Thoracic aorta (tissue), 2 donors: Measurements from ENCODE around the gene GPC3. TPM values are rescaled to one million over a fixed set of nuclear protein-coding genes. Genes with fewer than 3 reads are reported as not detected.

ENCODE experiments used
- ATAC-seq: fragments of 150-250 bp; one replicate; pipeline ENCODE4 v1.8.0; 2017; ENCODE audit warnings: low read depth; ENCODE audit not compliant: insufficient number of reproducible peaks, low FRiP score
- DNase-seq: peaks from one replicate; pipeline ENCODE4 v3.0.0-alpha.2; 2020; ENCODE audit warnings: low spot score
- H3K27ac ChIP-seq, 2 donors: fragments of 200-600 bp; sonication (generic); 1 replicate in 1 of 2; 2 replicates in 1 of 2; pipeline ENCODE4 v1.5.1; 2016; ENCODE audit warnings: mild to moderate bottlenecking in 2 of 2, moderate library complexity in 2 of 2
- H3K27me3 ChIP-seq: fragments of 200-600 bp; sonication (generic); replicated peaks from 2 replicates; pipeline ENCODE4 v1.6.0; 2016; ENCODE audit warnings: mild to moderate bottlenecking; ENCODE audit not compliant: insufficient read depth
- H3K36me3 ChIP-seq: fragments of 200-600 bp; sonication (generic); one replicate; pipeline ENCODE4 v1.5.1; 2016
- H3K4me1 ChIP-seq, 2 donors: fragments of 200-600 bp; sonication (generic); 1 replicate in 1 of 2; 2 replicates in 1 of 2; pipeline versions ENCODE4 v1.5.1 to v1.6.0; 2016; ENCODE audit warnings: low read depth in 2 of 2, mild to moderate bottlenecking in 1 of 2; ENCODE audit not compliant: control insufficient read depth in 1 of 2
- H3K4me3 ChIP-seq: fragments of 200-600 bp; sonication (generic); 2 replicates; pipeline ENCODE4 v1.5.1; 2016; ENCODE audit warnings: mild to moderate bottlenecking
- H3K9me3 ChIP-seq: fragments of 200-600 bp; sonication (generic); 2 replicates; pipeline ENCODE4 v1.5.1; 2016
- CTCF ChIP-seq: fragments of 200-600 bp; sonication (generic); IDR thresholded peaks from one replicate; pipeline ENCODE4 v1.5.1; 2019; ENCODE audit warnings: antibody characterized with exemption
- total RNA-seq, 2 donors: library from RNA; depleted of rRNA; stranded (reverse); fragments of >200 nt; gene quantifications; one replicate each; pipeline versions ENCODE4 v1.1.0 to v1.2.3, GENCODE V29; 2016

GPC3 gene
- total RNA-seq, 2 donors from 2014 or later, result 2.6 to 5.6 TPM

- Histone ChIP-seq H3K9me3 (no peaks in the 10 kb centered on the region), H3K4me3 (no peak overlapping the region), H3K4me1 (no peaks in the 10 kb centered on the region), H3K27ac (no peak overlapping the region), H3K36me3 (no peaks in the 10 kb centered on the region), H3K27me3 (no peaks in the 10 kb centered on the region)
- ATAC-seq, result no peak
- TF ChIP-seq CTCF, result no peak
- DNase-seq, result no peak
Measured at GRCh38 chrX:133958997-133959688, 26.3 kb downstream of the GPC3 start.

- TF ChIP-seq CTCF, result no peak
- Histone ChIP-seq H3K9me3 (no peaks in the 10 kb centered on the region), H3K36me3 (no peaks in the 10 kb centered on the region), H3K27me3 (no peaks in the 10 kb centered on the region), H3K27ac (no peak overlapping the region), H3K4me3 (no peak overlapping the region), H3K4me1 (no peaks in the 10 kb centered on the region)
- ATAC-seq (no peak), DNase-seq (no peak)
Measured at GRCh38 chrX:133956570-133957340, 28.6 kb downstream of the GPC3 start.

- Histone ChIP-seq H3K27me3 (no peaks in the 10 kb centered on the region), H3K36me3 (no peaks in the 10 kb centered on the region)
Measured at GRCh38 chrX:133953785-133954355, 31.5 kb downstream of the GPC3 start.

GRCh38 chrX:133953078-133953477 is 32.3 kb downstream of the GPC3 start:
- ATAC-seq (no peak), DNase-seq (no peak)
- no peaks in the 10 kb centered on the region for H3K36me3 ChIP-seq
- no peak overlapping the region for H3K27ac ChIP-seq
- no peak for TF ChIP-seq CTCF
- H3K9me3 ChIP-seq, result no peaks in the 10 kb centered on the region
- H3K27me3 ChIP-seq, result no peaks in the 10 kb centered on the region
- H3K4me3 ChIP-seq, result no peak overlapping the region
- no peaks in the 10 kb centered on the region for H3K4me1 ChIP-seq

More at GRCh38 chrX:133953785-133954355, 31.5 kb downstream of the GPC3 start:
- H3K4me1 ChIP-seq, result no peaks in the 10 kb centered on the region
- no peak for TF ChIP-seq CTCF
- no peaks in the 10 kb centered on the region for H3K9me3 ChIP-seq
- no peak overlapping the region for H3K27ac ChIP-seq
- DNase-seq (no peak), ATAC-seq (no peak)
- H3K4me3 ChIP-seq, result no peak overlapping the region

DNA sequence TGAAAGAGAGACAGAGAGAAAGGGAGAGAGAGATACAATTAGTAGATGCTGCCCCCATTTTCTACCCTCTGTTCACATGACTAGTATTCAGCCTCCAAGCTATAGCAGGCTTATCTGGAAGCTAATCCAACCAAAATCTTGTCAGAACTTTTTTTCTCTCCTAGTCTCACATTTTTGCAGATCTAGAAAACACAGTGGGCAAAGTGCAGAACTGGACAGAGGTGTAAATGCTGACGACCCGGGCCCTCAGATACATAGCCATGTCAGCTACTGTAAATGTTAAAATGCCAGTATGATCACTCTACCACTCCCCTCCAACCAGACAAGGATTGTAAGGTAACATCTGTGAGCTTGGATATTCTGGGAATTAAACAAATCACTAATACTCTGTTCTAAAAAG is 34.3 kb downstream of the GPC3 start:
- Histone ChIP-seq H3K4me1 (no peaks in the 10 kb centered on the region), H3K27ac (no peak overlapping the region), H3K9me3 (no peaks in the 10 kb centered on the region), H3K4me3 (no peak overlapping the region), H3K27me3 (no peaks in the 10 kb centered on the region), H3K36me3 (no peaks in the 10 kb centered on the region)
- DNase-seq (no peak), ATAC-seq (no peak)
- TF ChIP-seq CTCF, result no peak
